H9 (cell line): ENCODE measurements around the gene IGSF9. TPM values are rescaled to one million over a fixed set of nuclear protein-coding genes. Genes with fewer than 3 reads are reported as not detected.

Experiments
- DNase-seq: peaks from one replicate; pipeline ENCODE4 v3.0.0-alpha.2; 2017
- H2AFZ ChIP-seq: one replicate; pipeline ENCODE4 v1.6.1; 2013; ENCODE audit warnings: mild to moderate bottlenecking, low read length, control low read depth, moderate library complexity
- H2AK5ac ChIP-seq: 2 replicates; pipeline ENCODE4 v1.6.1; 2013; ENCODE audit warnings: low read length, control low read depth, mixed read lengths; ENCODE audit not compliant: insufficient read length
- H2BK120ac ChIP-seq: one replicate; pipeline ENCODE4 v1.6.1; 2013; ENCODE audit warnings: low read depth, mild to moderate bottlenecking, low read length, control low read depth, inconsistent platforms; ENCODE audit not compliant: poor library complexity, severe bottlenecking
- H2BK12ac ChIP-seq: 2 replicates; pipeline ENCODE4 v1.6.1; 2013; ENCODE audit warnings: low read length, control low read depth, mixed read lengths, low read depth; ENCODE audit not compliant: insufficient read length
- H2BK15ac ChIP-seq: 2 replicates; pipeline ENCODE4 v1.6.1; 2013; ENCODE audit warnings: low read depth, low read length, control low read depth
- H2BK20ac ChIP-seq: one replicate; pipeline ENCODE4 v1.6.1; 2013; ENCODE audit warnings: low read depth, mild to moderate bottlenecking, low read length, control low read depth, inconsistent platforms; ENCODE audit not compliant: poor library complexity, severe bottlenecking
- H2BK5ac ChIP-seq: 2 replicates; pipeline ENCODE4 v1.6.1; 2013; ENCODE audit warnings: low read length, control low read depth, mixed read lengths; ENCODE audit not compliant: insufficient read length
- H3K14ac ChIP-seq: 2 replicates; pipeline ENCODE4 v1.6.1; 2013; ENCODE audit warnings: low read length, control low read depth; ENCODE audit not compliant: insufficient read depth
- H3K18ac ChIP-seq: 2 replicates; pipeline ENCODE4 v1.6.1; 2013; ENCODE audit warnings: low read depth, mild to moderate bottlenecking, mixed read lengths, low read length, control low read depth; ENCODE audit not compliant: insufficient read length
- H3K23ac ChIP-seq: 2 replicates; pipeline ENCODE4 v1.6.1; 2013; ENCODE audit warnings: low read length, control low read depth, mixed read lengths, low read depth; ENCODE audit not compliant: insufficient read length
- H3K23me2 ChIP-seq: 2 replicates; pipeline ENCODE4 v1.6.1; 2013; ENCODE audit warnings: low read depth, mild to moderate bottlenecking, mixed read lengths, low read length, control low read depth; ENCODE audit not compliant: insufficient read length, poor library complexity, severe bottlenecking
- H3K27ac ChIP-seq: 2 replicates; pipeline ENCODE4 v1.5.1; 2013; ENCODE audit warnings: low read length, control low read depth, mixed read lengths, low read depth; ENCODE audit not compliant: insufficient read length
- H3K27me3 ChIP-seq: 2 replicates; pipeline ENCODE4 v1.6.1; 2013; ENCODE audit warnings: low read length, control low read depth, inconsistent platforms; ENCODE audit not compliant: insufficient read depth
- H3K4ac ChIP-seq: 2 replicates; pipeline ENCODE4 v1.6.1; 2013; ENCODE audit warnings: low read depth, mild to moderate bottlenecking, control low read depth, inconsistent platforms, low read length, moderate library complexity
- H3K4me1 ChIP-seq: 2 replicates; pipeline ENCODE4 v1.6.1; 2013; ENCODE audit warnings: low read length, control low read depth, inconsistent platforms; ENCODE audit not compliant: insufficient read depth
- H3K4me2 ChIP-seq: 2 replicates; pipeline ENCODE4 v1.6.1; 2013; ENCODE audit warnings: low read length, control low read depth, mixed read lengths; ENCODE audit not compliant: insufficient read length, insufficient read depth
- H3K56ac ChIP-seq: 2 replicates; pipeline ENCODE4 v1.6.1; 2013; ENCODE audit warnings: low read depth, mild to moderate bottlenecking, mixed read lengths, low read length, control low read depth; ENCODE audit not compliant: insufficient read length
- H3K79me1 ChIP-seq: 2 replicates; pipeline ENCODE4 v1.6.1; 2013; ENCODE audit warnings: low read depth, mild to moderate bottlenecking, moderate library complexity, low read length, control low read depth, inconsistent platforms; ENCODE audit not compliant: insufficient read depth, poor library complexity, severe bottlenecking
- H3K79me2 ChIP-seq: 2 replicates; pipeline ENCODE4 v1.6.1; 2013; ENCODE audit warnings: low read length, control low read depth, inconsistent platforms; ENCODE audit not compliant: insufficient read depth
- H3K9ac ChIP-seq: 2 replicates; pipeline ENCODE4 v1.6.1; 2013; ENCODE audit warnings: low read length, control low read depth, mixed read lengths; ENCODE audit not compliant: insufficient read length; ENCODE audit errors: extremely low read depth
- H3K9me3 ChIP-seq: one replicate; pipeline ENCODE4 v1.6.1; 2013; ENCODE audit warnings: low read depth, low read length, inconsistent platforms; ENCODE audit not compliant: control insufficient read depth
- H3T11ph ChIP-seq: one replicate; pipeline ENCODE4 v1.6.1; 2013; ENCODE audit warnings: mild to moderate bottlenecking, low read length, control low read depth, inconsistent platforms
- H4K20me1 ChIP-seq: one replicate; pipeline ENCODE4 v1.6.1; 2013; ENCODE audit not compliant: control insufficient read depth, insufficient read length, insufficient read depth
- H4K5ac ChIP-seq: 2 replicates; pipeline ENCODE4 v1.6.1; 2013; ENCODE audit warnings: low read depth, mild to moderate bottlenecking, mixed read lengths, low read length, control low read depth; ENCODE audit not compliant: insufficient read length
- H4K8ac ChIP-seq: replicated peaks from 2 replicates; pipeline ENCODE4 v1.6.1; 2013; ENCODE audit warnings: low read length, control low read depth, mixed read lengths, low read depth; ENCODE audit not compliant: insufficient read length
- H4K91ac ChIP-seq: 2 replicates; pipeline ENCODE4 v1.6.1; 2013; ENCODE audit warnings: low read depth, mild to moderate bottlenecking, moderate library complexity, mixed read lengths, low read length, control low read depth; ENCODE audit not compliant: insufficient read length
- H3K27ac Mint-ChIP-seq, 3 experiments: 2 replicates in 2 of 3; 3 replicates in 1 of 3; pipeline ENCODE4 v1.8.0; 2020 to 2021; ENCODE audit warnings: mixed read lengths in 3 of 3, mild to moderate bottlenecking in 1 of 3, moderate library complexity in 1 of 3
- H3K27me3 Mint-ChIP-seq: 2 replicates; pipeline ENCODE4 v1.8.0; 2021; ENCODE audit warnings: low read depth, mild to moderate bottlenecking, moderate library complexity, mixed read lengths
- H3K36me3 Mint-ChIP-seq, 3 experiments: 2 replicates in 2 of 3; 3 replicates in 1 of 3; pipeline ENCODE4 v1.8.0; 2020 to 2021; ENCODE audit warnings: low read depth in 3 of 3, mixed read lengths in 3 of 3; ENCODE audit not compliant: insufficient read depth in 1 of 3
- H3K4me1 Mint-ChIP-seq, 2 experiments: 2 replicates each; pipeline ENCODE4 v1.8.0; 2020; ENCODE audit warnings: mixed read lengths in 2 of 2
- H3K4me3 Mint-ChIP-seq, 2 experiments: 2 replicates in 1 of 2; 3 replicates in 1 of 2; pipeline ENCODE4 v1.8.0; 2020 to 2021; ENCODE audit warnings: mild to moderate bottlenecking in 2 of 2, mixed read lengths in 2 of 2, moderate library complexity in 1 of 2
- H3K9me3 Mint-ChIP-seq, 2 experiments: 2 replicates in 1 of 2; 3 replicates in 1 of 2; pipeline ENCODE4 v1.8.0; 2020; ENCODE audit warnings: mild to moderate bottlenecking in 2 of 2, mixed read lengths in 2 of 2, moderate library complexity in 1 of 2
- CTCF ChIP-seq: fragments of 200-600 bp; sonication (generic); conservative IDR thresholded peaks from 3 replicates; pipeline ENCODE4 v1.8.0; 2021; ENCODE audit warnings: antibody characterized with exemption, mild to moderate bottlenecking
- WGBS: extraction: QIAGEN DNeasy Blood & Tissue Kit; methylation state at CpG from one replicate; pipeline ENCODE4 v1.1.7; 2013; ENCODE audit warnings: missing lambda C conversion rate, low lambda C conversion rate, mixed read lengths; ENCODE audit not compliant: insufficient read length; ENCODE audit errors: extremely low coverage; 5-methylcytosine and 5-hydroxymethylcytosine counted together
- total RNA-seq: library from RNA; stranded (reverse); gene quantifications from 2 replicates; pipeline ENCODE4 v1.2.1, GENCODE V29; 2021

Gene IGSF9
- total RNA-seq, 1 experiment from 2014 or later, result 11.3 TPM

DNA sequence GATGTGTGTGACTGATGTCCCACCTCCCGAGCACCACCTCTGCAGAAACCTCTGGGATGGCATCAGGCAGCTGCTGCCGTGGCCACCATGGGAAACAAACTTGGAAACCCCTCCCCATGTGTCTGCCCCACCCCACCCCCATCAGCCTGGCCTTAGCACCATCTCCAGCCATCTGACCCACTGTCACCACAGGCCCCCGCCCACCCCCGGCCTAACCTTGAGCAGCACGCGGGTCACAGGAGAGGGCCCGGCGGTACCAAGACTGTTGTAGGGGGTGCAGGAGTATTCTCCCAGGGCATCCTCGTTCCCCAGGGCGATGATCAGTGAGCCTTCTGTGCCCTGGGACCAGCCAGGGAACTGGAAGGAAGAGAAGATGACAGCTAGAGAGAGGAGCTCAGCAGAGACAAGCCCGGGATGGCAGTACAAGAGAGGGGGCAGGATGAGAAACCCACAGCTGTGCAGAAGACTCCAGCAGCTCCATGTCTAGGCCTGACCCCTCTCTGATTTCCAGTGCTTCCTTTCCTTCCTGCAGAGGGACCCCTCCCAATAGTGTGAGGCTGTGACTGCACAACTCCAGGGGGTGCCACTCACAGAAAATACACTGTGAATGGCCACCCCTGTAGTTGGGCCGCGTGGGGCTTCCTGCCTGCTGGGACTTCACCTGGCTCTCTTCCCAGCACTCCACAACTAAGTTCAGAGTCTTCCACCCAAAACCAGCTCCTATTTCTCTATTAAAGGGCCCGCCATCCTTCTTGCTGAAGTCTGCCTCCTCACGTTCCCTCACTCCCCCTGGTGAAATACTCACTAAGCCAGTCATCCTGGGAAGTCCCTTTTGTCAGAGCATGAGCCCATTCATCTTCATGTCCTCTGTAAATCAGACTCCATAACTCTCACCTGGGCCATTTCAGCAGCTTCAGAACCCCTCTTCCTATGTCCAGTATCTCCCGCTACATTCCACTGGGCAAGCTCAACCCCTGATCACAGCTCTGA, 12.8 kb downstream of the IGSF9 start:
- Mint-ChIP-seq H3K27ac (peak overlapping the region in 2 of 3 experiments; percentile 3 to 58; a peak in 2 of 7 replicates), H3K9me3 (no peaks in the 10 kb centered on the region), H3K4me3 (no peak overlapping the region), H3K36me3 (peaks cover 23 to 33% (median 27%) of the 10 kb centered on the region in 3 experiments), H3K4me1 (peaks cover 20 to 24% of the 10 kb centered on the region in 2 experiments), H3K27me3 (peaks cover 1% of the 10 kb centered on the region; the same call in 1 of the 2 replicates)
- no peak overlapping the region for H4K5ac ChIP-seq
- no peak overlapping the region for H3K56ac ChIP-seq
- no peaks in the 10 kb centered on the region for H3K9me3 ChIP-seq
- H2BK20ac ChIP-seq, result no peak overlapping the region
- no peak overlapping the region for H3K23ac ChIP-seq
- H3K14ac ChIP-seq, result no peak overlapping the region
- no peaks in the 10 kb centered on the region for H3K23me2 ChIP-seq
- no peak overlapping the region for H4K8ac ChIP-seq
- no peak overlapping the region for H3K9ac ChIP-seq
- no peaks in the 10 kb centered on the region for H3K79me2 ChIP-seq
- no peak for DNase-seq
- H3K4ac ChIP-seq, result no peak overlapping the region
- H4K91ac ChIP-seq, result no peak overlapping the region
- no CpG with 5 or more reads among the region's 16 CpGs for WGBS
- no peak overlapping the region for H3K27ac ChIP-seq
- H3K27me3 ChIP-seq, result no peaks in the 10 kb centered on the region
- H2AFZ ChIP-seq, result no peak overlapping the region
- H2BK120ac ChIP-seq, result no peak overlapping the region
- H2BK12ac ChIP-seq, result no peak overlapping the region
- H3T11ph ChIP-seq, result no peak overlapping the region
- no peaks in the 10 kb centered on the region for H4K20me1 ChIP-seq
- H3K4me1 ChIP-seq, result no peaks in the 10 kb centered on the region; the same call in 1 of the 2 replicates
- no peak overlapping the region for H2BK15ac ChIP-seq
- H2BK5ac ChIP-seq, result no peak overlapping the region
- no peaks in the 10 kb centered on the region for H3K79me1 ChIP-seq
- no peak overlapping the region for H3K4me2 ChIP-seq
- no peak for TF ChIP-seq CTCF
- no peak overlapping the region for H2AK5ac ChIP-seq
- no peak overlapping the region for H3K18ac ChIP-seq
